IPS-18c (cell line): Measurements from ENCODE around the gene SPECC1.
"Not testable (repeated sequence)": the region's sequence is repeated elsewhere in the genome, so short reads cannot be mapped to it uniquely, and the experiment has no call there.

Source experiments
- H3K4me3 ChIP-seq: 2 replicates; pipeline ENCODE4 v1.7.0; 2013; ENCODE audit warnings: low read depth, mild to moderate bottlenecking, low read length, moderate library complexity; ENCODE audit not compliant: insufficient read depth
- H3K9me3 ChIP-seq: one replicate; pipeline ENCODE4 v1.6.1; 2013; ENCODE audit warnings: mild to moderate bottlenecking, low read length, moderate library complexity; ENCODE audit not compliant: control insufficient read depth, insufficient read depth

SPECC1 gene

DNA sequence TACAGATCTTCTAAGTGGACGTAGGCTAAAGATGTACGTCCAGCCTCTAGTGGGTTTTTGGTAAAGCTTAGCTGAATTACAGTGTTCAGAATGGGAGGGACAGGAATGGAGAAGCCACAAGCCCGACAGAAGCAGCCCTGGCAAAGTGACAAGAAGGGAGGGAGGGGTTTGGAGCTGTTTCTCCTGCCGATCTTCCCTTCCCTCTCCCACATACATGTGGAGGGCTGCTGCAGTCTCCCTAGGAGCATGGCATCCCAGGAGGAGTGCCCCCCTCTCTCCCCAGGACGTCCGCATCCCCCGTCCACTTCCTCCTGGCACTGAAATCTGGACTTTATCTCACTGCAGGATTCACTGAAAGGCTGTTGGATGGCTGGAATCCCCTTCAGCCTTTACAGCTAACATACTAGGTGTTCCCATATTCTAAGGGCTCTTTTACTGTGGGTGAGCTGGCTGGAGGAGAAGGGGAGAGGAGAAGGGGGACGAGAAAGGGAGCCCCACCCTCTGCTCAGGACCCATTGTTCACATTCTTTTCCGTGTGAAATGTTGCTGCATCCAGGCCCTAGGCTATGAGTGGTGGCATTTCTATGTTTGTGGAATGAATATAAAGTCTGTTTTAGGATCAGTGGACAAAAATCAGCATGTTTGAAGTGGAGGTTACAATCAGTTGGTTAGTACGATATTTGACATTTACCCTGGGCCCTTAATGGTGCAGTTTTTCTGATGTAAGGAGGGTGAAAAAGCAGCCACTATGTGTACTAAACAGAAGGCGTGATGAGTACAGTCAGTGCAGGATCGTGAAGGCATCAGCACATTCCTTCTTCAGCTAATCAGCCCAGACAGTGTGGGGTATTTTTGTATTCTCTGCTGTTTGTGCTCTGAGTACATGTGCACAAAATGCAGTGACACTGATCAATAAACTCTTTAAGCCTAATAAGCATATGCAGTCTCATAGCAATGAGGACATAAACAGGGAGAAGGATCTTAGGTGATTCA is 94.6 kb downstream of the SPECC1 start:
- H3K4me3 ChIP-seq: no peak overlapping the region

DNA sequence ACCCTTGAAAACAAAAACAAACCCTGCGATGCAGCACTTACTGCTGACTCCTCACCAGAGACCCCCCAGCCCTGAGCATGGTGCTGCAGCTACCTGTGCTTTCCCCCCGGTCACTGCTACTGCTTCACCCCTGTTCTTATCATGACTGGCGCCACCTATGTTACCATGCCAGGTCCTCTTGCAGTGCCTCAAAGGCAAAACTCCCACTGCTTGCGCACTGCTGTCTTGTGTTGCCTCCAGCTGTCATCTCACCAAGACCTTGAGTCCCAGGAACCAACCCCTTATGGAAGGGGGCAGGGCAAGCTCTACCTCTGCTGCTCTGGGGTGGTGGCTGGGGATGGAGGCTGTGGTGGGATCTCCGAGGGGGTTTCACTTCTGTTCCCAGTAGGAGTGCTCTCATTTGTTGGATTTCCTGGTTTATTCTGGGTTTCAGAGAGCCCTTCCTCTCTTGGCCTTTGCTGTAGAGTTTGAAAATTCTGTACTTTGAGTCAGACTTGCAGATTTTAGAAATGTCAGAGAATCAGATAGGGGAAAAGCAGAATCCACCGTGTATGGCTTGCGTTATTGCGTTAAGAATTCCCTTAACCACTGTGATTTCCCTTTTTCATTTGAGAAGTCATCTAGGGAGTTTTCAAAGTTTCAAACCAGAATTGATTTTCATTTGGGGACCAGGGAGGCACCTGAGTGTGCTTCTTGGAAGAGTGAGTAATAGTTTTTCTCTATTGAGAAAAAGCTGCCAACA is 96.6 kb downstream of the SPECC1 start:
- Histone ChIP-seq H3K4me3 (no peak overlapping the region), H3K9me3 (peaks cover 2% of the 10 kb centered on the region)

More for the DNA sequence above, 94.6 kb downstream of the SPECC1 start:
- H3K9me3 ChIP-seq: peaks cover 2% of the 10 kb centered on the region

DNA sequence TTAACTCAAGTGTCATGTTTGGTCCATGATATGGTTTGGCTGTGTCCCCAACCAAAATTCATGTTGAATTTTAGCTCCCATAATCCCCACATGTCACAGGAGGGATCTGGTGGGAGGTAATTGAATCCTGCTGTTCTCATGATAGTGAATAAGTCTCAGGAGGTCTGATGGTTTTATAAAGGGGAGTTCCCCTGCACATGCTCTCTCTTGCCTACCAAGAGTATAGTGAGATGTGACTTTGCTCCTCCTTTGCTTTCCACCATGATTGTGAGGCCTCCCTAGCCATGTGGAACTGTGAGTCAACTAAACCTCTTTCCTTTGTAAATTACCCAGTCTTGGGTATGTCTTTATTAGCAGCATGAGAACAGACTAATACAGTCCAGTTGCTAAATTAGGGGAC is 97.3 kb downstream of the SPECC1 start:
- H3K9me3 ChIP-seq, H3K4me3 ChIP-seq: not testable (repeated sequence)

- H3K4me3 ChIP-seq: no peak overlapping the region
- no peaks in the 10 kb centered on the region for H3K9me3 ChIP-seq
These were observed 99.9 kb downstream of the SPECC1 start for GRCh38 chr17:20109076-20109475.

DNA sequence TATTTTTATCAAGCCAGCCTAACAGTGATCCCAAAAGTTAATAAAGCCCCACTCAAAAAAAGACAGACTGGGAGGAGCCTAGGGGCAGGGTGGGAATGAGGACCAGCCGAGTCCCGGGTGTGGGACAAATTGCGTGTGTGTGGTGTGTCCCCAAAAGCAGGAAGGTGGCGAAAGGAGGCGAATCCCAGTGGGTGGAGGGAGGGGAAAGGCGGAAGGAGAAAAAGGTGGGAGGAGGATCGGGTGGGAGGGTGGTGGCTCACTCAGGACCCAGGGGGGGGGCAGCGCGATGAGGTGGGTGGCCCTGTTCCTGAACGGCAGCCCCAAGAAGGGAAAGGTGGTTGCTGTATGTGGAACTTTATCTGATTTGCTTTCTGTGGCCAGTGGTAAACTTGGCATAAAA is 102.4 kb downstream of the SPECC1 start:
- no peaks in the 10 kb centered on the region for H3K9me3 ChIP-seq
- no peak overlapping the region for H3K4me3 ChIP-seq

DNA sequence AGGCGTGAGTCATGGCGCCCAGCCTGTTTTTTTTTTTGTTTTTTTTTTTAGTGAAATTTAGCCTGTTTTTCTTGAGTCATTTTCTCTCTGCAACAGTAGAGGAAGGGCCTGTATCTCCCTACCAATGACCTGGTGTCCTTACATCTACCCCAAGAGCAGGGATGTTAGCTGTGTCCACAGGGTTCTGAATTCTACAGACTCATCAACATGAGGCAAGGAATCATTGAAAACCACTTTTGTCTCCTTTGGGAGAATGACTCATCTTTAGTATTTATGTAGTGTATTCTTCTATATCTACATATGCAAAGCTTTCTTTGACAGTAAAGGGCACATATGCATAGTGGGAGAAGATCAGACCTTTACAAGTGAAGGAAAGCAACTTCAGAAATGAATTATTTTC is 105.3 kb downstream of the SPECC1 start:
- Histone ChIP-seq H3K9me3 (no peaks in the 10 kb centered on the region), H3K4me3 (no peak overlapping the region)

DNA sequence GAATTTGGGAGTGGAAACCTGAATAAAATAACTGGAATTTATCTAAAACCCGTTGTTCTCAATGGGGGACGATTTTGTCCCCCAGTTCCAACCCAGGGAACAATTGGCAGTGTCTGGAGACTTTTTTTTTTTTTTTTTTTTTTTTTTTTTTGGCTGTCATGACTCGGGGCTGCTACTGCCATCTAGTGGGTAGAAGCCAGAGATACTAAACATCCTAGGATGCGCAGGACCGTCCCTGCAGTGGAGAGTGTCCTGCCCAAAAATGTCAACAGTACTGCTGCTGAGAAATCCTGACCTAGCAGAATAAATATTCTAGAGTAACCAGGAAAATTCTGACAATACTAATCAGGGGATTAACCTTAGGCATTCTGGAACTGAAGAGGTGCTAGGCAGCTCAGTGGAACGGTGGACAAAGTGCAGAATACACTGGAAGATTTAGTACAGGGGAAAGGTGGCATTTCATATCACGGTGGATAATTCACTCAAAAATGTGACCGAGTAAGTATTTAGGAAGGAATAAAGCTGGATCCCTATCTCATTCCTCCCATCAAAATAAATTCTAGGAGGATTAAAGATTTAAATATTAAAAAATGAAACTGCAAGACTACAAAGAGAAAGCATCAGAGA is 107.6 kb downstream of the SPECC1 start:
- Histone ChIP-seq H3K4me3 (no peak overlapping the region), H3K9me3 (no peaks in the 10 kb centered on the region)

DNA sequence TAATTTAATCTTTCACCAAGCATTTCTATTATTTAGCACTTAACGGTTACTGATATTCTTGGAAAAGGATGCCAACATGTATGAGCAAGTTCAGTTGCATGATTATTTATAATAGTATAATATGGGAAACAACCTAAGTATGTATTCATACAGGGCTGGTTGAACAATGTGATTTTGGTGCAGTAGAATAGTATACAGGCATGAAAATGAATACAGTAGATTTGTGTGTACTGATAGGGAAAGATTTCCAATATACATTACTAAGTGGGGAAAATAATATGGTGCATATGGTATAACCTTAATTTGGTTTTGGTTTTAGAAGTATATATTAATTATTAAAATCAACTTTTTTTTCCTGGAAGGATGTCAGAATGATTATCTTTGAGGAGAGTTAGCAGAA is 109.1 kb downstream of the SPECC1 start:
- H3K9me3 ChIP-seq: no peaks in the 10 kb centered on the region
- H3K4me3 ChIP-seq: no peak overlapping the region

- H3K9me3 ChIP-seq: no peaks in the 10 kb centered on the region
These were observed 111.7 kb downstream of the SPECC1 start for GRCh38 chr17:20120836-20121235.

DNA sequence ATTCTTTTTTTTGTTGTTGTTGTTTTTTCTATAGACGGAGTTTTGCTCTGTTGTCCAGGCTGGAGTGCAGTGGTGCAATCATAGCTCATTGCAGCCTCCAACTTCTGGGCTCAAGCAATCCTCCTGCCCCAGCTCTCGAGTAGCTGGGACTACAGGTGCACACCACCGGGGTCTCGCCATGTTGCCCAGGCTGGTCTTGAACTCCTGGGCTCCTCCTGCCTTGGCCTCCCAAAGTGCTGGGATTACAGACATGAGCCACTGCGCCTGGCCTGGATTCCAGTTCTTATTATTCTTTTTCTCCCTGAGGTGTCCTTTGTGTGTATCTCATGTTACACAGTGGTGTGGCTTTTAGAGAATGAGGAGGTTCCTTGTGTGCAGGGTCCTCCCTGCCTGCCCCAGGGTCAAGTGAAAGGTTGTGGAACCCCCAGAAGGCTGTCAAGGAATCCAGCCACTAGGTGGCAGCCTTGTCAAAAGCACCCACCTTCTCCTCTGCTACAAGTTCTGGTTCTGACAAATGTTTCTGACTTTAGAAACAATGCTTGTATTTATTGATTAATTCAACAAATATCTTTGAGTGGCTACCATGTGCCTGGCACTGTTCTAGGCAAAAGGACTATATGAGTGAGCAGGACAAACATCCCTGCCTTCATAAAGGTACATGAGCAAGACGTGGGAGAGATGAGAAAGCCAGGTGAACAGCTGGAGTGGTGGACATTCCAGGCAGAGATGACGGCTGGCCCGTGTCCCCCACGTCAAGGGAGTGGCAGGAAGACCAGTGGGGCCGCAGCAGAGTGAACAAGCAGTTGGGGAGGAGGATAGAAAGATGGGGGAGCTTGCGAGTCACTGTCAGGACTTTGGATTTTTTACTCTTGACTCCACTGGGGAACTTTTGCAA is 112.4 kb downstream of the SPECC1 start:
- no peak overlapping the region for H3K4me3 ChIP-seq
- no peaks in the 10 kb centered on the region for H3K9me3 ChIP-seq

More at GRCh38 chr17:20120836-20121235, 111.7 kb downstream of the SPECC1 start:
- H3K4me3 ChIP-seq: no peak overlapping the region

- no peaks in the 10 kb centered on the region for H3K9me3 ChIP-seq
These were observed 113.2 kb downstream of the SPECC1 start for GRCh38 chr17:20122254-20122879.

GRCh38 chr17:20123209-20123608 is 114.0 kb downstream of the SPECC1 start:
- Histone ChIP-seq H3K4me3 (no peak overlapping the region), H3K9me3 (peaks cover 3% of the 10 kb centered on the region)

More at GRCh38 chr17:20122254-20122879, 113.2 kb downstream of the SPECC1 start:
- no peak overlapping the region for H3K4me3 ChIP-seq

GRCh38 chr17:20125724-20126123 is 116.6 kb downstream of the SPECC1 start:
- Histone ChIP-seq H3K4me3 (no peak overlapping the region), H3K9me3 (peaks cover 3% of the 10 kb centered on the region)

DNA sequence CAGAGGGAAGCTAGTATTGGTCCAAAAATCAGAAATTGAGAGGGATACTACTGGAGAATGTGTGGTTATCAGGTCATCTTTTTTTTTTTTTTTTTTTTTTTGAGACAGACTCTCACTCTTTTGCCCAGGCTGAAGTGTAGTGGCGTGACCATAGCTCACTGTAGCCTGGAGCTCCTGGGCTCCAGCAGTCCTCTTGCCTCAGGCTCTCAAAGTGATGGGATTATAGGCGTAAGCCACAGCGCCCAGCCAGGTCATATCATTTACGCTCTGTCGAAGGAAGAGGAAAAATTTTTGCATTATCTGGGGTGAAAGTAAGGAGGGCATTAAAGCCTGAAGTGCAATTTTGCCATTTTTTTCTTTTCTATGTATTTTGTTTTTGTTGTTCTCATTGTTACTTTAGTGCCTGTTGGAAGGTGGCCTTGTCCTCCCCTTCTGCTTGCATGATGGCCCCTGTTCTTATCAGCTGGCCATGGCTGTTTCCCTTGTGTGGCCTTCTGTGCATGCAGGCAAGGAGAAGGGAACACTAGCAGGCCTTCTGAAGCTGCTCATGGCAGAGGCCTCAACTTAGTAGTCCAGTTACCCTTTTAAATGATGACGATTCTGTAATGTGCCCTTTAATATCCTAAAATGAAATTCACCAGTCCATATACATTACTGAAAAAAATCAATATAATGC is 118.3 kb downstream of the SPECC1 start:
- no peak overlapping the region for H3K4me3 ChIP-seq
- H3K9me3 ChIP-seq: peaks cover 5% of the 10 kb centered on the region

GRCh38 chr17:20128036-20128667 is 119.0 kb downstream of the SPECC1 start:
- no peak overlapping the region for H3K4me3 ChIP-seq
- peaks cover 5% of the 10 kb centered on the region for H3K9me3 ChIP-seq
